ENCODE data around the gene TIMM22.

GRCh38 chr17:1040216-1040600 is 43.3 kb downstream of the TIMM22 start:
- no peak for TF ChIP-seq CTCF (conservative IDR thresholded peaks at IDR 0.05 in 1 of 2, IDR thresholded peaks at IDR 0.05 in 1 of 2; ENCODE audit: extremely low read depth in 1 of 2, insufficient read depth in 1 of 2, low read depth in 1 of 2, low read length in 2 of 2)
- no peak for TF ChIP-seq EZH2 (IDR thresholded peaks at IDR 0.05; ENCODE audit: borderline replicate concordance, low read length)

All from mammary epithelial cell (primary cell).